ENCODE data around the gene PTN. TPM values are rescaled to one million over a fixed set of nuclear protein-coding genes. Genes with fewer than 3 reads are reported as not detected.

PTN gene
- total RNA-seq, 1 experiment from 2014 or later, result 0.13 TPM

GRCh38 chr7:137209151-137209817, 134.2 kb downstream of the PTN start:
- Histone ChIP-seq H3K27me3 (ENCODE audit: control insufficient read depth, insufficient read depth, low read length) (no peaks in the 10 kb centered on the region), H3K36me3 (ENCODE audit: control insufficient read depth, insufficient read depth, low read length) (no peaks in the 10 kb centered on the region), H3K9me3 (ENCODE audit: control insufficient read depth, insufficient read depth, low read depth, low read length) (0 out of 2 replicates have a peak, but pooled peaks cover 2% of the 10 kb centered on the region), H3K27ac (ENCODE audit: low read length) (no peak overlapping the region), H3K4me3 (ENCODE audit: low read depth in 2 of 2, low read length in 2 of 2) (no peak overlapping the region), H3K4me1 (ENCODE audit: control insufficient read depth, insufficient read depth, low read length) (no peaks in the 10 kb centered on the region)
- ChIA-PET POLR2A (no interaction called here), CTCF (no interaction called here)
- intact Hi-C loops (cut with micrococcal nuclease; ENCODE audit: unreplicated experiment) (no loop called here), in situ Hi-C loops (cut with HindIII; ENCODE audit: low pct_unique_long_range_greater_than_20kb, low sequenced_read_pairs) (no loop called here)
- DNase-seq (ENCODE audit: low read depth, low spot score), result no peak
- no peak for ATAC-seq
- no TSS peak for BruUV-seq (replicated peaks)
- TF ChIP-seq TCF7L2 (IDR thresholded peaks at IDR 0.05; ENCODE audit: low read depth, low read length) (no peak), CTCF (IDR thresholded peaks at IDR 0.05) (no peak), REST (IDR thresholded peaks at IDR 0.05; ENCODE audit: insufficient read depth in 1 of 2, low read depth in 2 of 2, low read length in 1 of 2) (no peak), POLR2AphosphoS5 (IDR thresholded peaks at IDR 0.05; ENCODE audit: low read depth, low read length) (no peak), SIN3A (IDR thresholded peaks at IDR 0.05; ENCODE audit: borderline replicate concordance, insufficient read depth, low read depth, low read length) (no peak)

- Histone ChIP-seq H3K9me3 (ENCODE audit: control insufficient read depth, insufficient read depth, low read depth, low read length) (0 out of 2 replicates have a peak, but pooled peaks cover 2% of the 10 kb centered on the region), H3K36me3 (ENCODE audit: control insufficient read depth, insufficient read depth, low read length) (no peaks in the 10 kb centered on the region), H3K27me3 (ENCODE audit: control insufficient read depth, insufficient read depth, low read length) (no peaks in the 10 kb centered on the region), H3K4me1 (ENCODE audit: control insufficient read depth, insufficient read depth, low read length) (no peaks in the 10 kb centered on the region), H3K4me3 (ENCODE audit: low read depth in 2 of 2, low read length in 2 of 2) (no peak overlapping the region), H3K27ac (ENCODE audit: low read length) (no peak overlapping the region)
- intact Hi-C loops (cut with micrococcal nuclease; ENCODE audit: unreplicated experiment) (no loop called here), in situ Hi-C loops (cut with HindIII; ENCODE audit: low pct_unique_long_range_greater_than_20kb, low sequenced_read_pairs) (no loop called here)
- no TSS peak for BruUV-seq (replicated peaks)
- CTCF ChIA-PET, result no interaction called here
- DNase-seq (ENCODE audit: low read depth, low spot score) (no peak), ATAC-seq (no peak)
- TF ChIP-seq CTCF (IDR thresholded peaks at IDR 0.05) (no peak), REST (IDR thresholded peaks at IDR 0.05; ENCODE audit: insufficient read depth in 1 of 2, low read depth in 2 of 2, low read length in 1 of 2) (no peak), SIN3A (IDR thresholded peaks at IDR 0.05; ENCODE audit: borderline replicate concordance, insufficient read depth, low read depth, low read length) (no peak), POLR2AphosphoS5 (IDR thresholded peaks at IDR 0.05; ENCODE audit: low read depth, low read length) (no peak), TCF7L2 (IDR thresholded peaks at IDR 0.05; ENCODE audit: low read depth, low read length) (no peak)
- POLR2A ChIA-PET, result no interaction called here
These were observed 136.8 kb downstream of the PTN start for GRCh38 chr7:137206770-137207169.

Measured in Panc1 (cell line).